ENCODE data around the gene CENPB. TPM values are rescaled to one million over a fixed set of nuclear protein-coding genes. Genes with fewer than 3 reads are reported as not detected.

Gene CENPB
- total RNA-seq, 1 donor from 2014 or later = 83.3 TPM

GRCh38 chr20:3751305-3751674 lies 35.2 kb downstream of the CENPB start:
- DNase-seq (ENCODE audit: low spot score) = no peak

GRCh38 chr20:3749689-3750531 lies 36.6 kb downstream of the CENPB start:
- DNase-seq (ENCODE audit: low spot score) = no peak

GRCh38 chr20:3749087-3749688 lies 37.4 kb downstream of the CENPB start:
- no peak for DNase-seq (ENCODE audit: low spot score)

GRCh38 chr20:3748073-3748472 lies 38.5 kb downstream of the CENPB start:
- DNase-seq (ENCODE audit: low spot score) = no peak

DNA sequence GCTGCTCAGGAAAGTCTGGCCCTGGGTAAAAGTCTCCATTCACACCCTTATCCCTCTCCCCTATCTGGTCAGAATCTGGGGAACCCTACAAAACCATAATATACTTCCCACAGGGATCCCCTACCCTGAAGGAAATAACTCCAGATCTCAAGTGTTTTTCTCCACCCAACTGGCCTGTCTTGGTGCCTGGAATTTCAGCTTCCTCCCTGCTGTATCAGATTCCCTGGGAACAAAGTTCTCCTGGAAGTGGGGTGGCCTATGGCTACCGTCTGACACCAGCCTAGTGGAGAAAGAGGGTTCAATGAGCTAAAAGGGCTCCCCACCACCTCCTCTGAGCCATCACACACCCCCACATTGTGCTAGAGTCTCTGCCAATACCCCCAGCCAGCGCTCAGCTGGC lies 39.1 kb downstream of the CENPB start:
- DNase-seq (ENCODE audit: low spot score) = no peak

GRCh38 chr20:3745686-3746173 lies 40.8 kb downstream of the CENPB start:
- DNase-seq (ENCODE audit: low spot score) = no peak

GRCh38 chr20:3744806-3745685 lies 41.5 kb downstream of the CENPB start:
- no peak for DNase-seq (ENCODE audit: low spot score)

DNA sequence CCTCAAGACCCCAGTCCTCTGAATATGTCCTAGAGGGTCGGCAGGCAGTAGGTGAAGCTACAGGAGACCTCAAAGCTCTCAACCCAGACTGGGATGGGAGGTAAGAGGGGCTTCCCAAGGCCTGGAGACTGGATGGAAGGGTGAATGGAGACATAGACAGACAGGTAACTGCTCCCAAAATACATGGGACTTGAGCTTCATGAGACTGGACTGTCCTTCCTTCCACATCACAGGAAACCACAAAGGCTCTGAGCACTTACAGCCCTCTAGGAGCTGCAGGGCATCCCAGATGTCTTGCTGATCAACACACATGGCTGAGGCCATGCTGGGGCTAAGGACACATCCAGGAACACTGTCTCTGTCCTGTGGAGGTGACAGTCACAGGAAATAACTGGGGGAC lies 42.5 kb downstream of the CENPB start:
- DNase-seq (ENCODE audit: low spot score) = no peak

GRCh38 chr20:3743251-3743650 lies 43.3 kb downstream of the CENPB start:
- no peak for DNase-seq (ENCODE audit: low spot score)

DNA sequence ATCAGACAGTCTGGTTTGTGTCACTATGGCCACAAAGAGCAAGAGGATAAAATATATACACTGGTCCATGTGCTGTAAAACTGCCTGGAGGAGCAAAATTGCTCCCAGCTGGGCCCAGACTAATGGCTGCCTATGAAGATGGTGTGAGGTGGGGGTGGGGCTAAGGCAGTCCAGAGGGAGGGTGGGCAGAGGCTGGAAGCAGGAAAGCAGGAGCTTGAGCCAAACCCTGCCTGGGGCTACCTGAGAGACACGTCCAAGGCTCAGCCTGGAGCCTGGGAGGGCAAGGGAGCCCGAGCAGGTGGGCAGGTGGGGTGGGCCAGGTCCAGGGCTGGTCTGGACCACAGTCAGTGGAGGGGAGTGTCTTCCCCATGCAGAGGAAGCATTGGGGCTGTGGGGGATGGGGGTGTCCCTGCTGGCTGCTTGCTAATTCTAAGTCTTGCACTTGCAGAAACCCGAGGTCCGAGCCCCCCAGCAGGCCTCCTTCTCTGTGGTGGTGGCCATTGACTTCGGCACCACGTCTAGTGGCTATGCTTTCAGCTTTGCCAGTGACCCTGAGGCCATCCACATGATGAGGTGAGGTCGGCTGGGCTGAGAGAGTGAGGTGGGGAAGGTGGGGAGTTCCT lies 44.6 kb downstream of the CENPB start:
- no peak for DNase-seq (ENCODE audit: low spot score)

GRCh38 chr20:3740615-3741301 lies 45.8 kb downstream of the CENPB start:
- DNase-seq (ENCODE audit: low spot score) = no peak

DNA sequence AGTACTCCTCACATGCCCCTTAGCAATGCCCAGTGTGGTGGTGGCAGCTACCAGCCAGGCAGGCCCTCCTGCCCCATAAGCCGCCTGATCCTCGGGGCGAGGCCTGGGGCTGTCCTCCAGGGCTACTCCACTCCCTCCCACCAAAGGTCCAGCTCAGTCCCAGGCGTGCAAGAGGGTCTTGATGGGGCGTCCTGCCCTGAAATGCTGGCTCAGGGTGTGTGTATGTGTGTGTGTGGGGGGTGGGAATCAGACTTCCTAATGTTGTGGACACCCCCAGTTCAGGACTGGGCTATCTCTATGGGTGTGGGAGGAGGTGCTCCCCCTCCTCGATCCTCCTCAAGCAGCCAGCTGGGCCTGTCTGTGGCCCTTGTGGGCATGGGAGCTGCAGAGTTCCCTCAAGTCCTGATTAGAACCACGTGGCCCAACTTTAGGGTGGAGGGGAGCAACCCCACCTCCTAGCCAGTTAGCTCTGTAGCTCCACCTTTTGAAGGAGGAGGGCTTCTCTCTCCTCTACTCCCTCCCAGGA lies 46.6 kb downstream of the CENPB start:
- DNase-seq (ENCODE audit: low spot score) = no peak

GRCh38 chr20:3739054-3739925 lies 47.2 kb downstream of the CENPB start:
- no peak for DNase-seq (ENCODE audit: low spot score)

DNA sequence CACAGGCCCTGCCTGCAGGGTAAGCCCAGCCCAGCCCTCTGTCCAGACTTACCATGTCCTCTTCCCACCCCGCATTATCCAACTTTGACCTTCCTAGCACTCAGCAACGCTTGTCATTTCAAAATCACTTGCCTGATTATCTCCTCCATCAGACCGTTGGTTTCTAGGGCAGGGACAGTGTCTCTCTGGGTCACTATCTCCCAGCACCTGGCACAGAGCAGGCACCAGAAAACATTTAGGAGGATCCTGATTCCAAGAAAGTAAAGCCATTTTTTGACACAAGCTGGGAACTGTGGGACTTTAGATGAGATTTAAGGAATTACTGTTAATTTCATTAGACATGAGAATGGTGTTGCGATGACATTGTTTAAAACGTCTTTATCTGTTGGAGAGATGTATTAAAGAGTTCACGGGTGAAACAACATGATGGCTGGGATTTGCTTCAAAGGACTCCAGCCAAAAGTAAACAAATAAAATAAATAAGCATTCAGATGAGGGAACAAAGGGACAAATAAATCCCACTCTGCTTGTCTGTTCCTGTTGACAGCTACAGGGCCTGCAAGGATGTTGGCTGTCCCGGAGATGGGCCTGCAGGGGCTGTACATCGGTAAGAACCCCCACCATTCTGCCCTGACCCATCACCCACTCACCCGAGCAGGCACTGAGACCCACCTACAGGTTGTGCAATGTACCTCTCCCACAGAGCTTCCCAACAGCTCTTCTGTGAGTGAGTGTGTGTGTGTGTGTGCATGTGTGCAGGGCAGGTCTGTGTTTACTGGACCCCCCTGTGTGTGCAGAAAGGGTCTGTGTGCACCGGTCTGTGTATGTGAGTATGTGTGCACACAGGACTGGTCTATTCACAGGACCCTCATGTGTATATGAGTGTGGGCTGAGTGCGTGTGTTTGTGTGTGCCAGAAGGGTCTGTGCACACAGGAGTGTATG lies 48.2 kb downstream of the CENPB start:
- DNase-seq (ENCODE audit: low spot score) = no peak

DNA sequence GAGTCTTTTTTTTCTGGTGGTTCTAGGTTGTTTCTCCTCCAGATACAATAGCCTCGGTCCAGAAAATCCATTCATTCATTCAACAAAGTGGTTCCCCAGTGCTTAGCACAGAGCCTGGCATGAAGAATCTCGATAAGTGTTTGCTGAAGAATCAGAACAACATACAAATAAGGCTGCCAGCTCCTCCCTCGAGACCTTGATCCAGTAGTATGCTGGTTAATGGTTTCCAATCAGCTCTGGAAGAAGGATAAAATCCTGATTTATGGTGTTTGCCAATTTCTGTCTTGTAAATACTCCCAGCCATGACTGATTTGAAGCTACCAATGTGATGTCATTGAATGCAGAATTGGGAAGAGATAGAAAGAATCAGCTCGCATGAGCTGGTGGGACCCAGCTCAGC lies 50.8 kb downstream of the CENPB start:
- no peak for DNase-seq (ENCODE audit: low spot score)

GRCh38 chr20:3734111-3734843 lies 52.3 kb downstream of the CENPB start:
- DNase-seq (ENCODE audit: low spot score) = no peak
